Esophagus squamous epithelium (tissue), 4 donors: ENCODE data around the gene C6orf52.

Experiments used
- CTCF ChIP-seq, 6 experiments: fragments of 450-650 bp in 4 of 6; fragments of 200-600 bp in 2 of 6; sonication (generic) in 2 of 6; IDR thresholded peaks; one replicate each; pipeline ENCODE4 v1.5.1; 2016 to 2019; ENCODE audit warnings: antibody characterized with exemption in 6 of 6, mild to moderate bottlenecking in 4 of 6, moderate library complexity in 4 of 6
- POLR2A ChIP-seq, 4 donors: fragments of 450-650 bp; IDR thresholded peaks; one replicate each; pipeline ENCODE4 v1.6.1; 2017; ENCODE audit warnings: antibody characterized with exemption in 4 of 4, mild to moderate bottlenecking in 4 of 4, moderate library complexity in 3 of 4

DNA sequence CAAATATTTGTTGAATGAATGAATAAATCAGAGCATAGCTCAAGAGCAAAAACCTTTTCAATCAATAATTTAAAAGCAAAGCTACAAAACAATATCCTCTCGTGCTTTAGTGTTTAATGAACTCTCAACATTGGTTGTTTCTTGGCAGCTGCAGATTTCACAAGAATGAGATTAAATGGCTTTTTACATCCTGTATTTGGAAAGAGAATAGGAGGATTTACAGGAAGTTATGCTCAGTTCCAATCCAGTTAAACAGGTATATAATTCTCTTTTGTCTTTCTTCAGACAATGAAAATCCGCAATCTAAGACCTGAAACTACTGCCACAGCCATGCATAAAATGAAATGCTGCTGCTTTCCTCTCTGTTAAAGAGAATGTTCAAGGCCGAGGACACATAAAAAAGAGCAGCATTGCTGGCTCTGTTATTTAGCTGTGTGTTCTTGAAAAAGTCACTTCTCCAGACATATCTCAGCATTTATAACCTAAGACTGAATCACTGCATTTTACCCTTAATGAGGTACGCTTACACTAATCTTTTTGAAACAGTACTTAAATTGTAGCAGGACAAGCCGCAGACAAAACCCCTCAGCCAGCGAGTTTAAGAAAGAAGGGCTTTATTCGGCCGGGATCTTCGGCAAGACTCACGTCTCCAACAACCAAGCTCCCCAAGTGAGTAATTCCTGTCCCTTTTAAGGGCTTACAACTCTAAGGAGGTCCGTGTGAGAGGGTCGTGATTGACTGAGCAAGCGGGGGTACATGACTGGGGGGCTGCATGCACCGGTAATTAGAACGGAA is 3.6 kb downstream of the C6orf52 start:
- TF ChIP-seq POLR2A (IDR thresholded peaks at IDR 0.05) (no peak), CTCF (IDR thresholded peaks at IDR 0.05) (no peak)
